Measurements from ENCODE around the gene ARHGEF26.

ARHGEF26 gene

DNA sequence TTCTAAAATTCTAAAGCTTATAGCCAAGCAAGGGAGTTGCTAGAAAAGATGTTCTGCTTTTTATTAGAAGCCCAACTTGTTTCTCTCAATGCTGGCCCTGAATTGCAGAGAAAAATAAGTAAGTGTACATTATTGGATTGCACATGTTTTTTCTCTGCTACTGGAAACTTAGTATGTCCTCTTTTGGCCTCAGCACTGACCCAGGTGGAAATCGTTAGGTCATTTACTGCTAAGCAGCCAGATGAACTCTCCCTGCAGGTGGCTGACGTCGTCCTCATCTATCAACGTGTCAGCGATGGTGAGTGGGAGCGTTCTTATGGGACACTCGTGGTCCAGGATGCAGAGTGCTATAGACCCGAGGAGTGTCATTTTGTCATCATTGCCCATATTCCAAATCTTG is 133.3 kb downstream of the ARHGEF26 start:
- TF ChIP-seq, protein P1, sequence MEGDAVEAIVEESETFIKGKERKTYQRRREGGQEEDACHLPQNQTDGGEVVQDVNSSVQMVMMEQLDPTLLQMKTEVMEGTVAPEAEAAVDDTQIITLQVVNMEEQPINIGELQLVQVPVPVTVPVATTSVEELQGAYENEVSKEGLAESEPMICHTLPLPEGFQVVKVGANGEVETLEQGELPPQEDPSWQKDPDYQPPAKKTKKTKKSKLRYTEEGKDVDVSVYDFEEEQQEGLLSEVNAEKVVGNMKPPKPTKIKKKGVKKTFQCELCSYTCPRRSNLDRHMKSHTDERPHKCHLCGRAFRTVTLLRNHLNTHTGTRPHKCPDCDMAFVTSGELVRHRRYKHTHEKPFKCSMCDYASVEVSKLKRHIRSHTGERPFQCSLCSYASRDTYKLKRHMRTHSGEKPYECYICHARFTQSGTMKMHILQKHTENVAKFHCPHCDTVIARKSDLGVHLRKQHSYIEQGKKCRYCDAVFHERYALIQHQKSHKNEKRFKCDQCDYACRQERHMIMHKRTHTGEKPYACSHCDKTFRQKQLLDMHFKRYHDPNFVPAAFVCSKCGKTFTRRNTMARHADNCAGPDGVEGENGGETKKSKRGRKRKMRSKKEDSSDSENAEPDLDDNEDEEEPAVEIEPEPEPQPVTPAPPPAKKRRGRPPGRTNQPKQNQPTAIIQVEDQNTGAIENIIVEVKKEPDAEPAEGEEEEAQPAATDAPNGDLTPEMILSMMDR (IDR thresholded peaks at IDR 0.05; ENCODE audit: low read length, missing control alignments): no peak
- DNase-seq (ENCODE audit: low read depth): no peak
- H3K4me3 ChIP-seq (replicated peaks; ENCODE audit: low read depth, low read length): no peak overlapping the region

DNA sequence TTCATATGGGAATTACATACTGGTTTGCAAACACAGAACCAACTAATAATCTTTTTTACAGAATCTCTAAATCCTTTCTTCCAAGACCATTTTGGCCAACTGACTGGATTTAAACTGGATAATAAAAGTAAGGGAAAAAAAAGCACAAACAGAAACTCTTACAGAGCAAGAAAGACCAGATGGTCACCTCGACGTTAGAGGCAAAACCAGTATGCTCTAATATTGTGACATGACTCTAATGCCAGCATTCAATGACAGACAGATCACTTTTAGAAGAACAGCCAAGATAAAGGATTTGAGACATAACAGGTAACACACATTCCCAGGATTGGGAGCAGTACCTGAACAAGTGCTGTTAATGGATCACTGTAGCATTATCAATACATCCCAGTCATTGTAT is 152.2 kb downstream of the ARHGEF26 start:
- no peak for DNase-seq (ENCODE audit: low read depth)
- TF ChIP-seq, protein P1 (IDR thresholded peaks at IDR 0.05; ENCODE audit: low read length, missing control alignments): no peak
- H3K4me3 ChIP-seq (replicated peaks; ENCODE audit: low read depth, low read length): no peak overlapping the region

DNA sequence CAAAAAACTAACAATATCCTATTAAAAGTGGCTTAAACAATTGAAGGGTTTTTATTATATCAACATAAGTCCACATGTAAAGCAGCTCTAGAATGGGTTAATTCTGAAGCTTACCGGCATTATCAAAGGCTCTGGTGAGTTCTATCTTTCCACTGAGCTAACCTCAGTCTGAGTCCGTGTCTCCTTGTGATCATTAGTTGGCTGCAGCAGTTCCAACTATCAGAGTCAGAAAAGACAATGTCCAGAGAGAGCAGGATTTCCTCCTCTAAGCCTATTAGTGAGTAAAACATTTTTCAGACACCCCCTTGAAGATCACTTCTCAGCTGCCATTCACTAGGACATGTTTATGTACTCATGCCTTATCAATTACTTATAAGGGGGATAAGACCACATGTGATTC is 153.2 kb downstream of the ARHGEF26 start:
- DNase-seq (ENCODE audit: low read depth): no peak
- no peak overlapping the region for H3K4me3 ChIP-seq (replicated peaks; ENCODE audit: low read depth, low read length)
- TF ChIP-seq, protein P1 (IDR thresholded peaks at IDR 0.05; ENCODE audit: low read length, missing control alignments): no peak

DNA sequence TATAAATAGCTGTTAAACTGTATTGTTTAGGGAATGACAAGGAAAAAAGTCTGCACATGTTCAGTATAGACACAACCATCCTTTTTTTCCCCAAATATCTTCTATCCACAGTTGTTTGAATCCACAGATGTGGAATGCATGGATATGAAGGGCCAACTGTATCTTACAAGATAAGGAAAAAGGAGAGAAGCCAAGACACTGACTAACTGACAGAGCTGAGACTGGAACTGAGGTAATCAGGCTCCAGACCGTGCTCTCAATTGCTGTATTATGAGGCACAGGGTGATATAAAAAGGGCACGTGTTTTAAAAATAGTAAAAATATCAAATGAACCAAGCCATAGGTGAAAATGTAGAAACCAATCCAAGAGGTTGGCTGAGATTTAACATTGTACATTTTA is 154.1 kb downstream of the ARHGEF26 start:
- peak; percentile 17 for DNase-seq (ENCODE audit: low read depth)
- no peak overlapping the region for H3K4me3 ChIP-seq (replicated peaks; ENCODE audit: low read depth, low read length)
- TF ChIP-seq, protein P1 (IDR thresholded peaks at IDR 0.05; ENCODE audit: low read length, missing control alignments): no peak

DNA sequence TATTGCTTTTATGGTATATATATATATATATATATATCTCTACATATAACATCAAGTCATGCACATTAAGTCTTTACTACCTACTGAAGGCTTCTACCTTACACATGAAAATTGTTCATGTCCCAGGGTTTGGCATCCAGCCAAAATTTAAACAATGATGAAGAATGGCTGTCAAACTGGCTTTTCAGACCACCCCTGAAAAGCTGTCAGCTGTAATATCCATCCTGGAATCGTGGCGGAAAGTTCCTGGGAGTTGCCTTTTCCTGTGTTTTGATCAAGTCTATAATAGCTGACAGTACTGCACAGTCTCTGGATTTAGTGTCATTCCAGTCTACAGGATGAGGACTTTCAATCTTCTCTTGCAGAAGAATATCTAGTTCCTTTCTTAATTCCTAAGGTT is 154.8 kb downstream of the ARHGEF26 start:
- TF ChIP-seq, protein P1 (IDR thresholded peaks at IDR 0.05; ENCODE audit: low read length, missing control alignments): no peak

DNA sequence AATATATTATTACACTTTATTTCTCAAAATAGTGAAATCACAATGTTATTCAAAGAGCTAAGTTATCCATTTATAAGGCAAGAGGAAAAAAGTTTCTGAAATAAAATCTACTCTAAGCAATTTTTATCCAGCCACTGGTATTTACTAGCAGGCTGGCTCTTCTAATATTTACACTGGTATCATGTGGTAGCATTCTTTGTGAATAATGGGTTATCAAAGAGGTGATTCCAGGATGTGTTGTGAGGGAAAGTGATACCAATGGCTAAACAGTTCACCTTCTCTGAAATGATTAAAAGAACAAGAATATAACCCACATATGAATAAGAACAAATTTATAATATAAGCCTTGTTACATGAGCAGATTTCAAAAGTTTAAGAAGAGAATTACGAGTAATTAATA is 159.0 kb downstream of the ARHGEF26 start:
- DNase-seq (ENCODE audit: low read depth): no peak
- H3K4me3 ChIP-seq (replicated peaks; ENCODE audit: low read depth, low read length): no peak overlapping the region
- TF ChIP-seq, protein P1 (IDR thresholded peaks at IDR 0.05; ENCODE audit: low read length, missing control alignments): no peak

More for the DNA sequence above, 154.8 kb downstream of the ARHGEF26 start:
- no peak overlapping the region for H3K4me3 ChIP-seq (replicated peaks; ENCODE audit: low read depth, low read length)
- no peak for DNase-seq (ENCODE audit: low read depth)

DNA sequence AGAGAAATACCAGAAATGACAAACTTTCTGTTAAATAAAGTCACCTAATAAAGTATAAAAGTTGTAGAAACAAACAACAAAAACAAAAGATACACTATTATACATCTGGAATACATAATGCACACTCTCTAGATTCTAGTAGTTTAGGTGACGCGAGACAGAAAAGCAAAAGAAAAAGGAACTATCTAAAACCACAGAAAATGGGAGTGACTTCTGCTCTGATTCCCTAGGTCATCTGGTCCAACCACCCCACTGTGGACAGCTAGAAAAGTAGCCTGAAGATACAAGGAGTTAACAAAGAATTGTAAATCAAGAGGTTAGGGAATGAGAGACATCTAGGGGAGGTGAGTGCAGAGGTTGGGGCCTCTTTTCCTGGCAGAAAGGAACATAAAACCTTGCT is 164.0 kb downstream of the ARHGEF26 start:
- TF ChIP-seq, protein P1 (IDR thresholded peaks at IDR 0.05; ENCODE audit: low read length, missing control alignments): no peak
- H3K4me3 ChIP-seq (replicated peaks; ENCODE audit: low read depth, low read length): no peak overlapping the region
- DNase-seq (ENCODE audit: low read depth): no peak
